Left ventricle myocardium inferior (tissue), 1 donor: ENCODE data around the gene PLPPR1. TPM values are rescaled to one million over a fixed set of nuclear protein-coding genes. Genes with fewer than 3 reads are reported as not detected.

Experiments used
- DNase-seq: peaks from one replicate; pipeline ENCODE4 v3.0.0-alpha.2; 2020
- H3K27ac ChIP-seq: fragments of 200-600 bp; replicated peaks from 2 replicates; pipeline ENCODE4 v1.8.0; 2021
- H3K27me3 ChIP-seq: fragments of 200-600 bp; 2 replicates; pipeline ENCODE4 v1.8.0; 2021; ENCODE audit warnings: low read depth
- H3K36me3 ChIP-seq: fragments of 200-600 bp; 2 replicates; pipeline ENCODE4 v1.8.0; 2021
- H3K4me1 ChIP-seq: fragments of 200-600 bp; 2 replicates; pipeline ENCODE4 v1.8.0; 2021
- H3K4me3 ChIP-seq: fragments of 200-600 bp; 2 replicates; pipeline ENCODE4 v1.8.0; 2021; ENCODE audit warnings: mild to moderate bottlenecking, moderate library complexity
- H3K9me3 ChIP-seq: fragments of 200-600 bp; replicated peaks from 2 replicates; pipeline ENCODE4 v1.8.0; 2021
- CTCF ChIP-seq: fragments of 200-600 bp; IDR thresholded peaks from 2 replicates; pipeline ENCODE4 v1.8.0; 2021; ENCODE audit warnings: antibody characterized with exemption, mild to moderate bottlenecking, borderline replicate concordance
- intact Hi-C: fragments of 100-400 bp; cut with micrococcal nuclease; formaldehyde crosslinking; loops from one replicate; pipeline ENCODE4 v1.11.0; 2022
- total RNA-seq: library from RNA; stranded (reverse); fragmentation: NEBNext Ultra II Directional; extraction: Animal tissue kit (Norgen Biotek cat#: 25700); gene quantifications from one replicate; pipeline ENCODE4 v1.2.1, GENCODE V29; 2021
- donor health status: DM: no; HTN: yes; CAD: no; lungs with severe emphysema.

Gene PLPPR1
- total RNA-seq, 1 donor from 2014 or later = not detected

DNA sequence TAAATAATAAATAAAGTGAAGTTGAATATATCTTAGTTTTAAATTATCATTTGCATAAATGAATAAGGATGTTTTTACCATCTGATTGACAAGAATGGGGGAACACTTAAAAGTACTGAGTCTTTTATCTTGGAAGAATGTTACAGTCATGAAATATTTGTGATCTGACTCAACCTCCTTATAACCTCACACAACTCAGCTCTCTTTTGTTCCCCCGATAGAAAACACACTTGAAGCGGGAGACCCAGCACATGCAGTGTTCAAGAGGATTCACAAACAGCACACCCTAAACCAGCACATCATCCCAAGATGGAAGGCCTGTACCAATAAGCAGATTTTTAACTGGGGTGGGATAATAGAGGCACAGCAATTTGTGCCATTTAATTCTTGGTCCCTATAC, 340.8 kb downstream of the PLPPR1 start:
- intact Hi-C loops = no loop called here
- DNase-seq = no peak
- H3K27ac ChIP-seq = no peak overlapping the region
- peaks cover 4% of the 10 kb centered on the region for H3K9me3 ChIP-seq
- TF ChIP-seq CTCF = no peak
- H3K4me1 ChIP-seq = no peaks in the 10 kb centered on the region
- H3K4me3 ChIP-seq = no peak overlapping the region
- H3K27me3 ChIP-seq = no peaks in the 10 kb centered on the region
- H3K36me3 ChIP-seq = no peaks in the 10 kb centered on the region

DNA sequence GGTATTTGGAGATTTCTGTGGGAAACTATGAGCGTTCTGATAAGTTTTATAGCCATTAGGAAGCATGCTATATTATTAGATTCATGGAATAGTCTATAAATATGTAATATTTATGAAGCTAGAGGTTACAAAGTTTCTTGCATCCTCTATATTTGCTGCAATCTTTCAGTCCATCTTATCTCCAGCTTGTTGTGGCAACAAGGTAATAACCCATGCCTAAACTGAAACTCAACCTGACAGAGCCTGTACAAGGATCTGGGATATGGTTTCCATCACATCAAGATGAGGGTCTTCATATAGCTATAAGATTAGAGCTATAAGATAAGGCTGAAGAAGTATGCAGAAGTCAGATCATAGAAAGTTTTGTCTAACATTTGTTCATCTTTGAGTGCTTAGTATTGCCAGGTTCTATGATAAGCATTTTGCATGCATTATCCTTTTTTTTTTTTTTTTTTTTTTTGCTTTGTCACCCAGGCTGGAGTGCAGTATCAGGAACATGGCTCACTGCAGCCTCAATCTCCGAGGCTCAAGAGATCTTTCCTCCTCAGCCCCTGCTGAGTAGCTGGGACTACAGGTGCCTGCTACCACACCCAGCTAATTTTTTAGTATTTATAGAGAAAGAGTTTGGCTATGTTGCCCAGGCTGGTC, 341.5 kb downstream of the PLPPR1 start:
- Histone ChIP-seq H3K4me3 (no peak overlapping the region), H3K9me3 (peaks cover 4% of the 10 kb centered on the region), H3K27ac (no peak overlapping the region), H3K4me1 (no peaks in the 10 kb centered on the region), H3K36me3 (no peaks in the 10 kb centered on the region), H3K27me3 (no peaks in the 10 kb centered on the region)
- no peak for DNase-seq
- intact Hi-C loops = no loop called here
- no peak for TF ChIP-seq CTCF

- TF ChIP-seq CTCF = no peak
- no peak overlapping the region for H3K4me3 ChIP-seq
- H3K36me3 ChIP-seq = no peaks in the 10 kb centered on the region
- intact Hi-C loops = no loop called here
- DNase-seq = no peak
- H3K9me3 ChIP-seq = peaks cover 4% of the 10 kb centered on the region
- H3K27ac ChIP-seq = no peak overlapping the region
- no peaks in the 10 kb centered on the region for H3K4me1 ChIP-seq
- no peaks in the 10 kb centered on the region for H3K27me3 ChIP-seq
Measured at GRCh38 chr9:101371813-101372212, 343.3 kb downstream of the PLPPR1 start.

- no peak for DNase-seq
- H3K36me3 ChIP-seq = no peaks in the 10 kb centered on the region
- TF ChIP-seq CTCF = no peak
- intact Hi-C loops = no loop called here
- peaks cover 4% of the 10 kb centered on the region for H3K9me3 ChIP-seq
- no peaks in the 10 kb centered on the region for H3K27me3 ChIP-seq
- H3K4me1 ChIP-seq = no peaks in the 10 kb centered on the region
- no peak overlapping the region for H3K4me3 ChIP-seq
- H3K27ac ChIP-seq = no peak overlapping the region
Measured at GRCh38 chr9:101372327-101373118, 344.0 kb downstream of the PLPPR1 start.
